HCT116 (cell line): ENCODE results near the gene EIF5AL1.

Experiments
- ATF3 ChIP-seq: IDR thresholded peaks from 2 replicates; pipeline ENCODE4 v1.6.1; 2012
- CEBPB ChIP-seq: IDR thresholded peaks from 2 replicates; pipeline ENCODE4 v1.6.1; 2012; ENCODE audit warnings: low read depth
- CTCF ChIP-seq, 3 experiments: fragments of 200-600 bp in 1 of 3; sonication (generic) in 1 of 3; IDR thresholded peaks in 2 of 3; conservative IDR thresholded peaks in 1 of 3; 2 replicates each; pipeline ENCODE4 v1.5.1; 2012 to 2017; ENCODE audit warnings: low read depth in 2 of 3, low read length in 2 of 3, antibody characterized with exemption in 1 of 3, borderline replicate concordance in 1 of 3, control low read depth in 1 of 3, mild to moderate bottlenecking in 1 of 3, mixed read lengths in 1 of 3, mixed run types in 1 of 3, moderate library complexity in 1 of 3; ENCODE audit not compliant: insufficient read depth in 1 of 3
- EGR1 ChIP-seq: IDR thresholded peaks from 2 replicates; pipeline ENCODE4 v1.6.1; 2012; ENCODE audit warnings: low read depth
- EZH2 ChIP-seq: fragments of 200-600 bp; sonication (generic); IDR thresholded peaks from 2 replicates; pipeline ENCODE4 v1.6.1; 2017; ENCODE audit warnings: antibody characterized with exemption, mixed run types
- EZH2phosphoT487 ChIP-seq: fragments of 200-600 bp; IDR thresholded peaks from 2 replicates; pipeline ENCODE4 v1.6.1; 2018; ENCODE audit warnings: antibody characterized with exemption, borderline replicate concordance
- JUND ChIP-seq: IDR thresholded peaks from 2 replicates; pipeline ENCODE4 v1.6.1; 2012
- POLR2A ChIP-seq: IDR thresholded peaks from 2 replicates; pipeline ENCODE4 v1.7.0; 2011; ENCODE audit warnings: borderline replicate concordance; ENCODE audit not compliant: insufficient read depth, insufficient read length; ENCODE audit errors: extremely low read depth
- POLR2AphosphoS5 ChIP-seq: IDR thresholded peaks from 2 replicates; pipeline ENCODE4 v1.6.1; 2011; ENCODE audit warnings: mild to moderate bottlenecking, low read depth, low read length, moderate library complexity
- RAD21 ChIP-seq: IDR thresholded peaks from 2 replicates; pipeline ENCODE4 v1.6.1; 2012; ENCODE audit warnings: low read depth, mild to moderate bottlenecking
- SIN3A ChIP-seq: IDR thresholded peaks from 2 replicates; pipeline ENCODE4 v1.6.1; 2012; ENCODE audit warnings: low read depth
- TCF7L2 ChIP-seq: IDR thresholded peaks from 2 replicates; pipeline ENCODE4 v1.7.0; 2011; ENCODE audit warnings: borderline replicate concordance, inconsistent platforms; ENCODE audit not compliant: insufficient read depth, insufficient read length; ENCODE audit errors: extremely low read depth
- ZFX ChIP-seq: fragments of 450-650 bp; IDR thresholded peaks from 2 replicates; pipeline ENCODE4 v1.6.1; 2017

DNA sequence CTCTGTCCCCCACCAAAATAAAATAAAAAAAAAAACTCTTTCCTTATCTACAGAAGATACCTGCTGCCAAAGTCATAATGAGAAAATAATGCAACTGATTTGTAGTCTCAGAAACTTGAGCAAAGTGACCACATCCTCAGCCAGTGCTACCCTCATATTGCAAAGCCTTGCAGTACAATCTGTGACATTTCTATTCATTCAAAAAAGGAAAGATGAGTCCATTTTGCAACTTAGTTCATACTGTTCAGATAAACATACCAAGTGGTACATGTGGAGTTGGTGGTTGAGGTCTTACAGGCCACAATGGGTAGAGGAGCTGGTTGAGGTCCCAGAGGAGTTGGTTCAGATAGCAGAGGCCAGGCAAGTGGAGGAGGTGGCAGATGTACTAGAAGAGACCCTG, 6.5 kb upstream of the EIF5AL1 start:
- TF ChIP-seq ZFX = no peak
- TF ChIP-seq SIN3A = no peak
- no peak for TF ChIP-seq CTCF (IDR thresholded peaks at IDR 0.05 in 2 of 3, conservative IDR thresholded peaks at IDR 0.05 in 1 of 3; ENCODE audit: borderline replicate concordance in 1 of 3, insufficient read depth in 1 of 3, low read depth in 2 of 3, low read length in 2 of 3)
- no peak for TF ChIP-seq POLR2A
- no peak for TF ChIP-seq ATF3
- TF ChIP-seq CEBPB = no peak
- no peak for TF ChIP-seq POLR2AphosphoS5
- TF ChIP-seq EGR1 = no peak
- no peak for TF ChIP-seq EZH2phosphoT487
- no peak for TF ChIP-seq JUND
- TF ChIP-seq RAD21 = no peak
- no peak for TF ChIP-seq TCF7L2
- no peak for TF ChIP-seq EZH2
